GM21619 (cell line): ENCODE data around the gene SLC50A1.

Experiments
- ATAC-seq: cut with Tn5 transposase; IDR thresholded peaks from one replicate; pipeline ENCODE4 v1.9.1; 2021; ENCODE audit not compliant: unreplicated experiment

SLC50A1 gene

GRCh38 chr1:155135415-155136028 is at the start of gene SLC50A1:
SLC50A1 (plus strand) TSS chr1:155135852; CDS start chr1:155135912, 60 bp downstream.
- peak; percentile 65 for ATAC-seq

GRCh38 chr1:155086128-155086741 is 49.4 kb upstream of the SLC50A1 start:
- no peak for ATAC-seq

GRCh38 chr1:155086856-155087535 is 48.7 kb upstream of the SLC50A1 start:
- ATAC-seq: no peak

- no peak for ATAC-seq
These were observed 44.3 kb upstream of the SLC50A1 start for GRCh38 chr1:155091071-155092051.

- ATAC-seq: no peak
These were observed 43.5 kb upstream of the SLC50A1 start for GRCh38 chr1:155092131-155092530.

- no peak for ATAC-seq
These were observed 43.0 kb upstream of the SLC50A1 start for GRCh38 chr1:155092641-155093040.

- ATAC-seq: no peak
These were observed 41.6 kb upstream of the SLC50A1 start for GRCh38 chr1:155093911-155094621.

GRCh38 chr1:155094622-155094948 is 41.1 kb upstream of the SLC50A1 start:
- no peak for ATAC-seq

GRCh38 chr1:155099331-155099730 is 36.3 kb upstream of the SLC50A1 start:
- no peak for ATAC-seq

- ATAC-seq: no peak
These were observed 32.3 kb upstream of the SLC50A1 start for GRCh38 chr1:155103325-155103724.

GRCh38 chr1:155104605-155105534 is 30.8 kb upstream of the SLC50A1 start:
- no peak for ATAC-seq

- no peak for ATAC-seq
These were observed 30.0 kb upstream of the SLC50A1 start for GRCh38 chr1:155105604-155106011.

- ATAC-seq: no peak
These were observed 28.8 kb upstream of the SLC50A1 start for GRCh38 chr1:155106862-155107261.

GRCh38 chr1:155107309-155108264 is 28.1 kb upstream of the SLC50A1 start:
- ATAC-seq: no peak

GRCh38 chr1:155108296-155108695 is 27.4 kb upstream of the SLC50A1 start:
- ATAC-seq: no peak

GRCh38 chr1:155110381-155110780 is 25.3 kb upstream of the SLC50A1 start:
- ATAC-seq: no peak

GRCh38 chr1:155110826-155111225 is 24.8 kb upstream of the SLC50A1 start:
- ATAC-seq: no peak

GRCh38 chr1:155113450-155113980 is 22.1 kb upstream of the SLC50A1 start:
- no peak for ATAC-seq
